SK-N-SH (cell line): ENCODE data around the gene APH1B.

ENCODE experiments used
- FOSL2 ChIP-seq: IDR thresholded peaks from 2 replicates; pipeline ENCODE4 v1.4.0; 2012; ENCODE audit warnings: low read depth, mild to moderate bottlenecking, moderate library complexity, borderline replicate concordance
- GATA2 ChIP-seq: sonication (generic); formaldehyde crosslinking; IDR thresholded peaks from 2 replicates; pipeline ENCODE4 v1.5.0; 2020; ENCODE audit warnings: mild to moderate bottlenecking, missing genetic modification reagents
- POLR2AphosphoS5 ChIP-seq: IDR thresholded peaks from 2 replicates; pipeline ENCODE4 v1.6.1; 2012; ENCODE audit warnings: low read depth, low read length
- RCOR1 ChIP-seq: fragments of 150-350 bp; IDR thresholded peaks from 2 replicates; pipeline ENCODE4 v1.6.1; 2017; ENCODE audit warnings: antibody characterized with exemption, low read length
- TAF1 ChIP-seq: IDR thresholded peaks from 2 replicates; pipeline ENCODE4 v1.6.1; 2012; ENCODE audit warnings: low read depth, mild to moderate bottlenecking, low read length, moderate library complexity, borderline replicate concordance
- TF ChIP-seq, protein P1 (sequence below): fragments of 200-600 bp; sonication (generic); IDR thresholded peaks from 2 replicates; pipeline ENCODE4 v1.6.1; 2017; ENCODE audit warnings: antibody characterized with exemption, mild to moderate bottlenecking, moderate library complexity
- TF ChIP-seq, protein P2 (sequence below): IDR thresholded peaks from 2 replicates; pipeline ENCODE4 v1.6.1; 2012; ENCODE audit warnings: mild to moderate bottlenecking, low read depth, low read length, moderate library complexity

DNA sequence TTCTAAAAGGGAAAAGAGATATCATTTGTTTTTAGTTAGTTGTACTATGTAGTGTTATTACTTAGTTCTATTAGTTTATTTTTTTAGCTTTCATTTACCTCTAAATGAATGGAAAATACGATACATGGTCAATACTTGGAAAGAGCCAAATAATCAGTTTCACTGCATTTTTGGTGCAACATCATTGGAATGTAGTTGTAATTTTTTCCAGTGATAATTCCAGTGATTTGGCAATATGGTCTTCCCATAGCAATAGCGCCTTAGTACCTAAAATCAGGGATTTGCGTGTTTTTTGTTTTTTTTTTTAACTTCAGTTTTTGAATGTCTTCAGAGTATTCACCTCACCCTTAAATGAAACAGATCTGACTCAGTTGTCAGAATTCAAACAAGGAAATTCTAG, 46.2 kb upstream of the APH1B start:
- TF ChIP-seq, protein P1, sequence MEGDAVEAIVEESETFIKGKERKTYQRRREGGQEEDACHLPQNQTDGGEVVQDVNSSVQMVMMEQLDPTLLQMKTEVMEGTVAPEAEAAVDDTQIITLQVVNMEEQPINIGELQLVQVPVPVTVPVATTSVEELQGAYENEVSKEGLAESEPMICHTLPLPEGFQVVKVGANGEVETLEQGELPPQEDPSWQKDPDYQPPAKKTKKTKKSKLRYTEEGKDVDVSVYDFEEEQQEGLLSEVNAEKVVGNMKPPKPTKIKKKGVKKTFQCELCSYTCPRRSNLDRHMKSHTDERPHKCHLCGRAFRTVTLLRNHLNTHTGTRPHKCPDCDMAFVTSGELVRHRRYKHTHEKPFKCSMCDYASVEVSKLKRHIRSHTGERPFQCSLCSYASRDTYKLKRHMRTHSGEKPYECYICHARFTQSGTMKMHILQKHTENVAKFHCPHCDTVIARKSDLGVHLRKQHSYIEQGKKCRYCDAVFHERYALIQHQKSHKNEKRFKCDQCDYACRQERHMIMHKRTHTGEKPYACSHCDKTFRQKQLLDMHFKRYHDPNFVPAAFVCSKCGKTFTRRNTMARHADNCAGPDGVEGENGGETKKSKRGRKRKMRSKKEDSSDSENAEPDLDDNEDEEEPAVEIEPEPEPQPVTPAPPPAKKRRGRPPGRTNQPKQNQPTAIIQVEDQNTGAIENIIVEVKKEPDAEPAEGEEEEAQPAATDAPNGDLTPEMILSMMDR: no peak
- TF ChIP-seq RCOR1 (no peak), GATA2 (CRISPR knock-in tag) (no peak), FOSL2 (no peak), TAF1 (no peak), POLR2AphosphoS5 (no peak)
- TF ChIP-seq, protein P2, sequence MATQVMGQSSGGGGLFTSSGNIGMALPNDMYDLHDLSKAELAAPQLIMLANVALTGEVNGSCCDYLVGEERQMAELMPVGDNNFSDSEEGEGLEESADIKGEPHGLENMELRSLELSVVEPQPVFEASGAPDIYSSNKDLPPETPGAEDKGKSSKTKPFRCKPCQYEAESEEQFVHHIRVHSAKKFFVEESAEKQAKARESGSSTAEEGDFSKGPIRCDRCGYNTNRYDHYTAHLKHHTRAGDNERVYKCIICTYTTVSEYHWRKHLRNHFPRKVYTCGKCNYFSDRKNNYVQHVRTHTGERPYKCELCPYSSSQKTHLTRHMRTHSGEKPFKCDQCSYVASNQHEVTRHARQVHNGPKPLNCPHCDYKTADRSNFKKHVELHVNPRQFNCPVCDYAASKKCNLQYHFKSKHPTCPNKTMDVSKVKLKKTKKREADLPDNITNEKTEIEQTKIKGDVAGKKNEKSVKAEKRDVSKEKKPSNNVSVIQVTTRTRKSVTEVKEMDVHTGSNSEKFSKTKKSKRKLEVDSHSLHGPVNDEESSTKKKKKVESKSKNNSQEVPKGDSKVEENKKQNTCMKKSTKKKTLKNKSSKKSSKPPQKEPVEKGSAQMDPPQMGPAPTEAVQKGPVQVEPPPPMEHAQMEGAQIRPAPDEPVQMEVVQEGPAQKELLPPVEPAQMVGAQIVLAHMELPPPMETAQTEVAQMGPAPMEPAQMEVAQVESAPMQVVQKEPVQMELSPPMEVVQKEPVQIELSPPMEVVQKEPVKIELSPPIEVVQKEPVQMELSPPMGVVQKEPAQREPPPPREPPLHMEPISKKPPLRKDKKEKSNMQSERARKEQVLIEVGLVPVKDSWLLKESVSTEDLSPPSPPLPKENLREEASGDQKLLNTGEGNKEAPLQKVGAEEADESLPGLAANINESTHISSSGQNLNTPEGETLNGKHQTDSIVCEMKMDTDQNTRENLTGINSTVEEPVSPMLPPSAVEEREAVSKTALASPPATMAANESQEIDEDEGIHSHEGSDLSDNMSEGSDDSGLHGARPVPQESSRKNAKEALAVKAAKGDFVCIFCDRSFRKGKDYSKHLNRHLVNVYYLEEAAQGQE: no peak
